ENCODE data around the gene FKBP3. TPM values are rescaled to one million over a fixed set of nuclear protein-coding genes. Genes with fewer than 3 reads are reported as not detected.

Gene FKBP3
- total RNA-seq, 1 experiment from 2014 or later, result 94.2 TPM

GRCh38 chr14:45133683-45134050 is 614 bp downstream of the FKBP3 start:
- no peaks in the 10 kb centered on the region for H3K27me3 Mint-ChIP-seq (ENCODE audit: insufficient read depth, unreplicated experiment)
- Histone ChIP-seq H3K9me3 (no peaks in the 10 kb centered on the region), H3K4me3 (ENCODE audit: low read depth, low read length) (peak overlapping the region; percentile 51), H3K4me1 (peaks cover 8% of the 10 kb centered on the region; the same call in 1 of the 2 replicates), H3K27me3 (replicated peaks; ENCODE audit: control insufficient read depth, insufficient read depth, low read length) (no peaks in the 10 kb centered on the region), H3K36me3 (ENCODE audit: control insufficient read depth, insufficient read depth, low read length) (no peaks in the 10 kb centered on the region)
- intact Hi-C loops (cut with micrococcal nuclease; ENCODE audit: unreplicated experiment), result loop anchor here (1.0 to 2.0 kb wide), 6 partner anchors 20 to 220 kb away; partner anchors contain the start of genes MIS18BP1 and PRPF39
- TF ChIP-seq, protein P1, sequence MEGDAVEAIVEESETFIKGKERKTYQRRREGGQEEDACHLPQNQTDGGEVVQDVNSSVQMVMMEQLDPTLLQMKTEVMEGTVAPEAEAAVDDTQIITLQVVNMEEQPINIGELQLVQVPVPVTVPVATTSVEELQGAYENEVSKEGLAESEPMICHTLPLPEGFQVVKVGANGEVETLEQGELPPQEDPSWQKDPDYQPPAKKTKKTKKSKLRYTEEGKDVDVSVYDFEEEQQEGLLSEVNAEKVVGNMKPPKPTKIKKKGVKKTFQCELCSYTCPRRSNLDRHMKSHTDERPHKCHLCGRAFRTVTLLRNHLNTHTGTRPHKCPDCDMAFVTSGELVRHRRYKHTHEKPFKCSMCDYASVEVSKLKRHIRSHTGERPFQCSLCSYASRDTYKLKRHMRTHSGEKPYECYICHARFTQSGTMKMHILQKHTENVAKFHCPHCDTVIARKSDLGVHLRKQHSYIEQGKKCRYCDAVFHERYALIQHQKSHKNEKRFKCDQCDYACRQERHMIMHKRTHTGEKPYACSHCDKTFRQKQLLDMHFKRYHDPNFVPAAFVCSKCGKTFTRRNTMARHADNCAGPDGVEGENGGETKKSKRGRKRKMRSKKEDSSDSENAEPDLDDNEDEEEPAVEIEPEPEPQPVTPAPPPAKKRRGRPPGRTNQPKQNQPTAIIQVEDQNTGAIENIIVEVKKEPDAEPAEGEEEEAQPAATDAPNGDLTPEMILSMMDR (IDR thresholded peaks at IDR 0.05; ENCODE audit: insufficient read depth in 1 of 2, low read depth in 1 of 2, low read length in 1 of 2, severe bottlenecking in 1 of 2, unreplicated experiment in 1 of 2), result no peak
- ChIA-PET CTCF (no interaction called here), POLR2A (interaction anchor here (0.6 to 1.0 kb wide), 3 partner anchors 20 to 215 kb away, joined by 3 to 4 read pairs (median 3); no protein-coding TSS in a partner anchor)
- H3K27ac Mint-ChIP-seq (ENCODE audit: unreplicated experiment), result peak overlapping the region; percentile 95
- peaks cover 10% of the 10 kb centered on the region for H3K36me3 Mint-ChIP-seq (ENCODE audit: insufficient read depth, unreplicated experiment)
- H3K9me3 Mint-ChIP-seq (ENCODE audit: unreplicated experiment), result no peaks in the 10 kb centered on the region
- H3K4me3 Mint-ChIP-seq (ENCODE audit: unreplicated experiment), result peak overlapping the region; percentile 97
- BruUV-seq (replicated peaks), result TSS peak; percentile 77
- H3K4me1 Mint-ChIP-seq (ENCODE audit: low read depth, unreplicated experiment), result peaks cover 14% of the 10 kb centered on the region
- DNase-seq, result no peak

- BruUV-seq (replicated peaks), result no TSS peak
- no peaks in the 10 kb centered on the region for H3K27me3 Mint-ChIP-seq (ENCODE audit: insufficient read depth, unreplicated experiment)
- H3K27me3 ChIP-seq (replicated peaks; ENCODE audit: control insufficient read depth, insufficient read depth, low read length), result no peaks in the 10 kb centered on the region
- no peaks in the 10 kb centered on the region; the same call in 1 of the 2 replicates for H3K36me3 ChIP-seq (ENCODE audit: control insufficient read depth, insufficient read depth, low read length)
- intact Hi-C loops (cut with micrococcal nuclease; ENCODE audit: unreplicated experiment), result no loop called here
- H3K4me1 ChIP-seq, result no peaks in the 10 kb centered on the region
- H3K9me3 Mint-ChIP-seq (ENCODE audit: unreplicated experiment), result no peaks in the 10 kb centered on the region
- H3K9me3 ChIP-seq, result no peaks in the 10 kb centered on the region
- no peak overlapping the region for H3K4me3 Mint-ChIP-seq (ENCODE audit: unreplicated experiment)
- TF ChIP-seq, protein P1 (IDR thresholded peaks at IDR 0.05; ENCODE audit: insufficient read depth in 1 of 2, low read depth in 1 of 2, low read length in 1 of 2, severe bottlenecking in 1 of 2, unreplicated experiment in 1 of 2), result no peak
- POLR2A ChIA-PET, result no interaction called here
- H3K4me1 Mint-ChIP-seq (ENCODE audit: low read depth, unreplicated experiment), result no peaks in the 10 kb centered on the region
- no peak overlapping the region for H3K27ac Mint-ChIP-seq (ENCODE audit: unreplicated experiment)
- no peak for DNase-seq
- CTCF ChIA-PET, result no interaction called here
- H3K36me3 Mint-ChIP-seq (ENCODE audit: insufficient read depth, unreplicated experiment), result peaks cover 33% of the 10 kb centered on the region
- H3K4me3 ChIP-seq (ENCODE audit: low read depth, low read length), result no peak overlapping the region
Measured at GRCh38 chr14:45128963-45129629, 5.2 kb downstream of the FKBP3 start.

DNA sequence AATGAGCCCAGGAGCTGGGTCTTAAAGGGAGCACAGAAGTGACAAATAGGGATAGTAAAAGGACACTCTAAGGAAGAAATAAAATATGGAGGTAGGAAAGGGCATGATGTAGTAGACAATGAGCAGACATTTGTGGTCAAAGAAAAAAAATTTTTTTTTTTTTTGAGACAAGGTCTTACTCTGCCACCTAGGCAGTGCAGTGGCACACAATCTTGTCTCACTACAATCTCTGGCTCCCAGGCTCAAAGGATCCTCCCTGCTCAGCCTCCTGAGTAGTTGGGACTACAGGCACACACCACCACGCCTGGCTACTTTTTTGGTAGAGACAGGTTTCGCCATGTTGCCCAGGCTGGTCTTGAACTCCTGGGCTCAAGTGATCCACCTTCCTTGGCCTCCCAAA is 8.5 kb downstream of the FKBP3 start:
- no peaks in the 10 kb centered on the region for H3K4me1 Mint-ChIP-seq (ENCODE audit: low read depth, unreplicated experiment)
- no peaks in the 10 kb centered on the region for H3K27me3 Mint-ChIP-seq (ENCODE audit: insufficient read depth, unreplicated experiment)
- BruUV-seq (replicated peaks), result no TSS peak
- H3K4me3 ChIP-seq (ENCODE audit: low read depth, low read length), result no peak overlapping the region
- ChIA-PET CTCF (no interaction called here), POLR2A (no interaction called here)
- H3K36me3 Mint-ChIP-seq (ENCODE audit: insufficient read depth, unreplicated experiment), result peaks cover 55% of the 10 kb centered on the region
- no peak for DNase-seq
- H3K9me3 ChIP-seq, result no peaks in the 10 kb centered on the region
- H3K4me3 Mint-ChIP-seq (ENCODE audit: unreplicated experiment), result no peak overlapping the region
- no peaks in the 10 kb centered on the region for H3K27me3 ChIP-seq (replicated peaks; ENCODE audit: control insufficient read depth, insufficient read depth, low read length)
- TF ChIP-seq, protein P1 (IDR thresholded peaks at IDR 0.05; ENCODE audit: insufficient read depth in 1 of 2, low read depth in 1 of 2, low read length in 1 of 2, severe bottlenecking in 1 of 2, unreplicated experiment in 1 of 2), result no peak
- H3K36me3 ChIP-seq (ENCODE audit: control insufficient read depth, insufficient read depth, low read length), result no peaks in the 10 kb centered on the region; the same call in 1 of the 2 replicates
- H3K9me3 Mint-ChIP-seq (ENCODE audit: unreplicated experiment), result no peaks in the 10 kb centered on the region
- intact Hi-C loops (cut with micrococcal nuclease; ENCODE audit: unreplicated experiment), result no loop called here
- no peaks in the 10 kb centered on the region for H3K4me1 ChIP-seq
- H3K27ac Mint-ChIP-seq (ENCODE audit: unreplicated experiment), result no peak overlapping the region
